ENCODE measurements around the gene EIF5.

EIF5 gene

DNA sequence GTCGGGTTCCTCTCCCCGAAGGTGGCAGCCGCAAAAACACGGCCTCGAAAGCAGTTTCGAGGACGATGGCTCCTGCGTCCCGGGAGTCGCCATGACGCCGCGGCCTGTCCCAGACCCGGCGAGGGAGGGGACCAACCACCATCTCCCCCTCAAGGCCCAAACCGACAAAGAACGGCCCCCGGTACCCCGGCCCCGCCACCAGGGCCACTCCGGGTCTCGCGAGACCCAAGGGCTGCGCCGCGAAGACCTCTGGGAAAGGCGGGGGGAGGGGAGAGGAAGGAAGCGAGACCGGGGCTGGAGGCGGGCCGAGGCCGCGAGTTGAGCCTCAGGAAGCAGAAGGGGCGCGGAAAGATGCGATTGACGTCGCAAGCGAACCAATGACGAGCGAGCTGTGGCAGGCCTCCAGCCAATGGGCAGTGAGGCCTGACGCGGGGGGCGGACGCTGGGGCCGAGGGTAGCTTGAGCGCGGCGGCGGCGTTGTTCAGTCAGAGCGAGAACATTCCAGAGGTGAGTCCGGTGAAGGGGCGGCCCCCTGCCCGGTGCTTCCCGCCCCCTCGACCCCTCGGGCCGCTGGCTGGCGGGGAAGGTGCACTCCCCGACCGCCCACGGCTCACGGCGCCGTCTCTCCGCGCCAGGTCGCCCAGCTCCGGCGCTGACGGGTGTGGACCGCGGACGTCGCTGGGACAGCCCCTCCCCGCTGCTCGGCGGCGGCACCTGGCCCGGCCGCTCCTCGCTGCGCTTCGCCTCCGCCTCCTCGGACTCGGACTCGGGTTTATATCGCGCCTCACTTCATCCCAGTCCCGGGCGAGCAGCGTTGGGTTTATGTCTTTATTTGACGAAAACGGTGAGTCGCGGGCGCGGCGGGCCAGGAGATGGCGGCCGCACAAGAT is at the start of gene EIF5:
Gene EIF5 (plus strand): TSS at position 484 of the 890 bp plus-strand sequence. CDS start 1,624 bp downstream, outside the sequence.
- peak; percentile 98 for DNase-seq

GRCh38 chr14:103284574-103285467 is 49.2 kb upstream of the EIF5 start:
- no peak for DNase-seq

GRCh38 chr14:103286460-103286859 is 47.6 kb upstream of the EIF5 start:
- DNase-seq: no peak

DNA sequence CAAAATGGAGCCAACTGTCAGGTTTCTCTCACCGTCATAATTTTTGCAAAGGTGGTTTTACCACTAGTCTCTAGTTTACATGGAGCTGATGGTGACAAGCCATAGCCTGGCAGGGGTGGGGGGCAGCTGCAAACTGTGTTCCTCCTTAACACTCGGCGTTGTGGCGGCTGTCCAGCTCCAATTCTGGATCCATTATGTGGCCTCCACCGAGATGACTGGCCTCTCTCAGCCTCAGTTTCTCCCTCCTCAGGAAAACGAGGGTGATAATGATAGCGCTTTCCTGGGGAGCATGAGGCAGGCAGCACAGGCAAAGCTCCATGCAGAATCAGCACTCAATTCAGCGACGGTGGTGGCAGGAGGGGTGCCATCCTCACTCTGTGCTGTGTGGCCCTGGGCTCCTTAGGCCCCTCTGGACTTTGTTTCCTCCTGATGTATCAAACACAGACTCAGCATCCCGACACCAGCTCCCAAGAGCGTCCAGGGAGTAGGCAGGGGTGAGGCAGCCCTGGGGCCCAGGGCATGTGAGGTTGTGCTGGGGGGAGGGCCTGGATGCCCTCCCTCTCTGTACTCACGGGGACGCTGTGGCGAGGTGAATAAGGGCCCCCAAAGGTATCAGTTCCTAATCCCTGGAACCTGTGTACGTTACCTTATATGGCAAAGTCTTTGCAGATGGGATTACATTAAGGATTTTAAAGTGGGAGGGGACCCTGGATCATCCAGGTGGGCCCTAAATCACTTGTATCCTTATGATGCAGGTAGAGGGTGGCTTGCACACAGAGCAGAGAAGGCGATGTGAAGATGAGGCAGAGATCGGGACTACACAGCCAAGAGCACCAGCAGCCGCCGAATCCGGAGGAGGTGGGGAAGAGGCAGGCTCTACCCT is 46.8 kb upstream of the EIF5 start:
- no peak for DNase-seq

DNA sequence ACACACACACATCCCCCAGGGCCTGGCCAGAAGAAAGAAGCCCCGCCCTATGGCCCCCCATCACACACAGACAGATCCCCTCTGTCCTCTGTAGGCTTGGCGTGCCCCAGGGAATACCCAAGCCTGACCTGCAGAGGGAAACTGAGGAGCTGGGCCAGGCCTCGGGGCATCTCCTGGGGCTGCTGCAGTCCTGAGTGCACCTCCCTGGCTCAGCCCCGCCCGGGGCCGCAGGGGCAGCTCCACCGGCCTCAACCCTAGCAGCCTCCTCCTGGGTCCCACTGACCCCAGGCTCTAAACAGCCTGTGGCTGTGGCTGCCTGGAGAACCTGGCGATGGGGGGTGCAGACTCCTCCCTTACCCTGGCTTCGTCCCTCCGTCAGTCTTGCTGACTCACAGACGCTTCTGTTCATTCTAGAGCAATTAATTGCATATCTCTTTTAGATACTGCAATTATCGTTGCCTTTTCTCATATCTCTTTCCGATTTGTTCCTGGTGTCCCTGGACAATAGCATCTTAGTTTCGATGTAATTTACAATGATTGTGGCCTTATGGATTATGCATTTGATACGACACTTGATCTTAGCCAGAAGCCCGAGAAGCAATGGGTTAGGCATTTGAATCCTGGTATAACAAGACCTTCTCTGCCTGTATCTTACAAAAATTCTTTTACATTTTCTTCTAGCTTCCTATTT is 45.8 kb upstream of the EIF5 start:
- DNase-seq: no peak

- no peak for DNase-seq
Measured at GRCh38 chr14:103290056-103290455, 44.0 kb upstream of the EIF5 start.

DNA sequence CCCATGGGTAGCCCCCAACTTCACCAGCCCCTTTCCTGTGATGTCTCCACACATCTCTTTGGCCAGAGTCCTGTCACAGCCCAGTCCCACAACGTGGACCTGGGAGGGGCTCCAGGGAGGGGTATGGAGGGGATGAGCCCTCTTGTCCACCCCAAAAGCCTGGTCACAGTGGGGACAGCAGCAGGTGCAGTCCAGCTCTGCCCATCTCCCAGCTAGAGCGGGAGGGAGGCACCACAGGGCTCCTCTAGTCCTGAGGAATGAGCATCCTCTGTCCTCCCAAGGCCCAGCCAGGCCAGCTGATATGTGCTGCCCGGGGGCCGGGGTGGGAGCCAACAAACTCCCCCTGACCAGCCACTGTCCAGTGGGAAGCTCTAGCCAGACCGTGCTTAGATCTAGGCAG is 43.5 kb upstream of the EIF5 start:
- no peak for DNase-seq

GRCh38 chr14:103290961-103291360 is 43.1 kb upstream of the EIF5 start:
- DNase-seq: no peak

- DNase-seq: peak; percentile 59
Measured at GRCh38 chr14:103292426-103293374, 41.3 kb upstream of the EIF5 start.

DNA sequence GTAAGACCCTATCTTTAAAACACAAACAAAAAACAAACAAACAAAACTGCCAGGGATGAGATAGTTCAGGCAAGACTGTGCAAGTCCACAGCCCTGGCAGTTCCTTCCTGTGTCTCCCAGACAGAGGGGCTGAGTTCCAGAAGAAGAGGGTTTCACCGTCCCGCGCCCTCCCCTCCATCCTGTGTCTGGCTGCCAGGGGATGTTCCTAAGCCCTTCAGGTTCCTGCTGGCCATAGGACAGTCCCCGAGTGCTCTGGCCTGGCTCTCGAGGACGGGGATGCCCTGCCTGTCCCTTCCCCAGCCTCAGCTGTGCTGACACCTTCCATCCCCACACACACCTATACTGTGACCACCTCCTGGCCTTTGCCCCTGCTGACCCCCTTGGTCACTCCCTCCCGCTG is 40.6 kb upstream of the EIF5 start:
- DNase-seq: no peak

- DNase-seq: no peak
Measured at GRCh38 chr14:103294091-103294490, 39.9 kb upstream of the EIF5 start.

- no peak for DNase-seq
Measured at GRCh38 chr14:103296007-103296406, 38.0 kb upstream of the EIF5 start.

DNA sequence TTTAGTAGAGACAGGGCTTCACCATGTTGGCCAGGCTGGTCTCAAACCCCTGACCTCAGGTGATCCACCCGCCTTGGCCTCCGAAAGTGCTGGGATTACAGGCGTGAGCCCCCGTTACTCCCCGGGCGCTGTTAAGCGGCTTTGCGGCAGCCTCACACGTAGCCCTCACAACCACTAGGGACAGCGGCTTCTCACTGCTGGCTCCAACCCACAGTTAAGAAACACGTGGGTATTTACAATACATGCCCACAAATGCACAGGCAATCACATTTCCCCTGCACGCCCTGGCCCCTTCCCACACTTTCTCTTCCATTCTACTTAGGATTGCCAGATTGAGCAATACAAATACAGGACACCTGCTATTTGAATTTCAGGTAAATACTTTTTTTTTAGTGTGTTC is 37.0 kb upstream of the EIF5 start:
- no peak for DNase-seq

- no peak for DNase-seq
Measured at GRCh38 chr14:103298620-103299019, 35.4 kb upstream of the EIF5 start.

GRCh38 chr14:103301512-103302354 is 32.3 kb upstream of the EIF5 start:
- DNase-seq: no peak

- no peak for DNase-seq
Measured at GRCh38 chr14:103302966-103303365, 31.1 kb upstream of the EIF5 start.

GRCh38 chr14:103304706-103305105 is 29.3 kb upstream of the EIF5 start:
- no peak for DNase-seq

DNA sequence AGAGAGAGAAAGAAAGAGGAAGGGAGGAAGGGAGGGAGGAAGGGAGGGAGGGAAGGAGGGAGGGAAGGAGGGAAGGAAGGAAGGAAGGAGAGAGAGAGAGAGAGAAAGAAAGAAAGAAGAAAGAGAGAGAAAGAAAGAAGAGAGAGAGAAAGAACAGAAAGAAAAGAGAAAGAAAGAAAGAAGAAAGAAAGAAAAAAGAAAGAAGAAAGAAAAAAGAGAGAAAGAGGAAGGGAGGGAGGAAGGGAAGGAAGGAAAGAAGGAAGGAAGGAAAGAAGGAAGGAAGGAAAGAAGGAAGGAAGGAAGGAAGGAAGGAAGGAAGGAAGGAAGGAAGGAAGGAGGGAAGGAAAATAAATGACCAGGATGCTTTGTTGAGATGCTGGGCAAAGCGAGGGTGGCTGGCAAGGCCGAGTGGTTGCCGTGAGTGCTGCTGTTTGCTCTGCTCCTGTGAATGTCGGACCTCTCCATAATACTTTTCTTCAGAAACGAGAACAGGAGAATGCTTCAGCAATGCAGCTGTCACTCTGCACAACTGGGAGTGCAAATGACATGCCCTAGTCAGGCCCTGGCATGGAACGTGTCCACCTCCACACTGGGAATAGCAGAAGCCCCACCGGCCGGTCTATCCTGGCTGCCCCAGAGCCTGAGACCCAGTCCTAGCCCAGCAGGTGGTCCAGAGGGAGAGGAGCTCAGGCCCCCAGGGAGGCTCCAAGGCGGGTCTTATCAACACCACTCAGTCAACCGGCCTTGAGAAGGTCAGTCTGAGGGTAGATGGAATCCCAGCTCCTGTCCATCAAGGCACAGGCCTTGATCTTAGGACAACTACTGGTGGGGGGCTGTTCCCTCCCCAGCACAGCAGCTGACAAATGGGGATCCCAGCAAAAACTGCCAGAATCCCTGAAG is 25.1 kb upstream of the EIF5 start:
- no peak for DNase-seq

GRCh38 chr14:103310576-103311095 is 23.4 kb upstream of the EIF5 start:
- DNase-seq: no peak

Data from NCI-H1105 treated with DMSO at 0.1 percent for 48 hours (cell line).